K562 (cell line): ENCODE measurements around the gene KIF5A. TPM values are rescaled to one million over a fixed set of nuclear protein-coding genes. Genes with fewer than 3 reads are reported as not detected.

Source experiments
- ATAC-seq: fragments of 200-7000 bp; cut with Tn5 transposase; 3 replicates; pipeline ENCODE4 v1.9.1; 2020; ENCODE audit warnings: moderate library complexity
- BruUV-seq: library from RNA; stranded (reverse); fragments of 400-500 nt; replicated peaks from 2 replicates; lab custom pipeline; 2021; lab: Mats Ljungman, UMichigan
- CTCF ChIA-PET: fragments of 300-600 bp; formaldehyde crosslinking; extraction: SDS; loops from one replicate; lab custom pipeline; 2021; ENCODE audit warnings: low intra/inter-chr PET ratio; lab: Yijun Ruan, JAX
- POLR2A ChIA-PET: fragments of 300-600, 350-650 bp; sonication (Branson Sonifier 250); formaldehyde crosslinking; extraction: SDS; loops from one replicate; lab custom pipeline; 2021; ENCODE audit warnings: antibody characterized with exemption, inconsistent platforms; lab: Yijun Ruan, JAX
- DNase-seq, 4 experiments: peaks; one replicate each; pipeline versions ENCODE4 v3.0.0 to v3.0.0-alpha.2; 2011 to 2018; ENCODE audit warnings: low spot score in 3 of 4, mixed read lengths in 3 of 4; ENCODE audit errors: extremely low read depth in 1 of 4
- FAIRE-seq: peaks from 2 replicates; lab custom pipeline; 2011; peaks lifted over from hg19 to GRCh38; lab: Jason Lieb, UNC
- H2AFZ ChIP-seq: 2 replicates; pipeline ENCODE4 v1.6.0; 2011; ENCODE audit warnings: low read depth, low read length, control low read depth, inconsistent platforms
- H3K27ac ChIP-seq: fragments of 200-600 bp; 3 replicates; pipeline ENCODE4 v1.8.0; 2011; ENCODE audit warnings: low read depth, mild to moderate bottlenecking, control low read depth, inconsistent platforms, low read length, moderate library complexity, mixed read lengths; ENCODE audit errors: extremely low read depth
- H3K27me3 ChIP-seq, 2 experiments: fragments of 300-600 bp in 1 of 2; 2 replicates in 1 of 2; 3 replicates in 1 of 2; pipeline versions ENCODE4 v1.6.0 to v1.8.0; 2011; ENCODE audit warnings: inconsistent platforms in 2 of 2, low read length in 2 of 2, mild to moderate bottlenecking in 1 of 2, mixed read lengths in 1 of 2, moderate library complexity in 1 of 2; ENCODE audit not compliant: control insufficient read depth in 2 of 2, insufficient read depth in 2 of 2
- H3K36me3 ChIP-seq: fragments of 300-600 bp; 3 replicates; pipeline ENCODE4 v1.8.0; 2011; ENCODE audit warnings: mild to moderate bottlenecking, low read length, inconsistent platforms; ENCODE audit not compliant: control insufficient read depth, insufficient read depth
- H3K4me1 ChIP-seq, 2 experiments: fragments of 200-600 bp in 1 of 2; replicated peaks in 1 of 2; 2 replicates in 1 of 2; 3 replicates in 1 of 2; pipeline versions ENCODE4 v1.5.1 to v1.8.0; 2011; ENCODE audit warnings: inconsistent platforms in 2 of 2, low read length in 2 of 2, mild to moderate bottlenecking in 1 of 2, mixed read lengths in 1 of 2, moderate library complexity in 1 of 2; ENCODE audit not compliant: control insufficient read depth in 2 of 2, insufficient read depth in 2 of 2
- H3K4me2 ChIP-seq: 2 replicates; pipeline ENCODE4 v1.6.1; 2011; ENCODE audit warnings: low read length, control low read depth, inconsistent platforms, mixed read lengths; ENCODE audit not compliant: insufficient read depth
- H3K4me3 ChIP-seq: fragments of 200-600 bp; sonication (generic), shearing (Covaris generic); 2 replicates; pipeline ENCODE4 v1.5.1; 2016; ENCODE audit warnings: control low read depth, inconsistent platforms
- H3K79me2 ChIP-seq: fragments of 200-600 bp; 3 replicates; pipeline ENCODE4 v1.8.0; 2011; ENCODE audit warnings: low read length, inconsistent platforms; ENCODE audit not compliant: control insufficient read depth, insufficient read depth
- H3K9ac ChIP-seq, 2 experiments: 2 replicates each; pipeline versions ENCODE4 v1.6.0 to v1.6.1; 2011; ENCODE audit warnings: low read depth in 2 of 2, low read length in 2 of 2, control low read depth in 1 of 2, inconsistent platforms in 1 of 2, mild to moderate bottlenecking in 1 of 2, mixed read lengths in 1 of 2; ENCODE audit not compliant: insufficient read depth in 1 of 2
- H3K9me1 ChIP-seq: one replicate; pipeline ENCODE4 v1.6.0; 2011; ENCODE audit warnings: inconsistent platforms, mild to moderate bottlenecking, low read length, moderate library complexity; ENCODE audit not compliant: control insufficient read depth, insufficient read depth
- H3K9me3 ChIP-seq: replicated peaks from 2 replicates; pipeline ENCODE4 v1.5.1; 2011; ENCODE audit warnings: low read depth, low read length, inconsistent platforms; ENCODE audit not compliant: control insufficient read depth, insufficient read depth
- H4K20me1 ChIP-seq: replicated peaks from 2 replicates; pipeline ENCODE4 v1.6.1; 2011; ENCODE audit warnings: low read length, inconsistent platforms, mixed read lengths; ENCODE audit not compliant: control insufficient read depth, insufficient read depth
- ETS2 ChIP-seq: IDR thresholded peaks from 2 replicates; pipeline ENCODE4 v1.6.1; 2016; ENCODE audit warnings: borderline replicate concordance, missing genetic modification characterization, mild to moderate bottlenecking, moderate library complexity, missing compliant biosample characterization; ENCODE audit not compliant: poor library complexity, severe bottlenecking
- HINFP ChIP-seq: fragments of 450-650 bp; conservative IDR thresholded peaks from 2 replicates; pipeline ENCODE4 v1.6.1; 2016; ENCODE audit warnings: missing genetic modification characterization, low read depth, mild to moderate bottlenecking, control low read depth, missing compliant biosample characterization
- HNRNPH1 ChIP-seq: fragments of 200-400 bp; formaldehyde crosslinking; optimal IDR thresholded peaks from 2 replicates; pipeline ENCODE3; 2017; ENCODE audit warnings: low read depth, mild to moderate bottlenecking, low read length, moderate library complexity
- JUNB ChIP-seq: fragments of 450-650 bp; formaldehyde crosslinking; conservative IDR thresholded peaks from 2 replicates; pipeline ENCODE4 v1.4.0; 2020; ENCODE audit warnings: mild to moderate bottlenecking
- KAT8 ChIP-seq: fragments of 450-650 bp; IDR thresholded peaks from 2 replicates; pipeline ENCODE4 v1.6.1; 2016; ENCODE audit warnings: low read depth, mild to moderate bottlenecking
- MCM7 ChIP-seq, 2 experiments: fragments of 450-650 bp; IDR thresholded peaks; 2 replicates each; pipeline ENCODE4 v1.6.1; 2016 to 2018
- PHB2 ChIP-seq: fragments of 450-650 bp; IDR thresholded peaks from 2 replicates; pipeline ENCODE4 v1.6.1; 2017; ENCODE audit warnings: low read depth
- SAFB2 ChIP-seq: fragments of 200-400 bp; formaldehyde crosslinking; IDR thresholded peaks from 2 replicates; pipeline ENCODE4 v1.6.1; 2018; ENCODE audit warnings: borderline replicate concordance, low read length, low read depth, moderate library complexity; ENCODE audit not compliant: severe bottlenecking
- SETDB1 ChIP-seq: IDR thresholded peaks from one replicate; pipeline ENCODE4 v1.6.1; 2012; ENCODE audit warnings: low read length, control low read depth, inconsistent platforms
- SNIP1 ChIP-seq: fragments of 450-650 bp; IDR thresholded peaks from 2 replicates; pipeline ENCODE4 v1.7.1; 2017; ENCODE audit warnings: low read depth, mild to moderate bottlenecking
- SRF ChIP-seq, 2 experiments: fragments of 250-450, 450-650 bp in 1 of 2; sonication (Bioruptor Pico) in 1 of 2; sonication (generic) in 1 of 2; formaldehyde crosslinking; IDR thresholded peaks; 2 replicates each; pipeline versions ENCODE4 v1.5.0 to v1.5.1; 2020 to 2022; ENCODE audit warnings: mild to moderate bottlenecking in 1 of 2, missing genetic modification reagents in 1 of 2
- THRA ChIP-seq: fragments of 450-650 bp; IDR thresholded peaks from 2 replicates; pipeline ENCODE4 v1.6.1; 2017; ENCODE audit warnings: mild to moderate bottlenecking, moderate library complexity
- TOE1 ChIP-seq, 2 experiments: fragments of 450-650 bp in 1 of 2; sonication (generic) in 1 of 2; formaldehyde crosslinking in 1 of 2; IDR thresholded peaks; 2 replicates each; pipeline versions ENCODE4 v1.7.1 to v1.8.0; 2016 to 2022; ENCODE audit warnings: borderline replicate concordance in 2 of 2, mild to moderate bottlenecking in 2 of 2, antibody characterized with exemption in 1 of 2, inconsistent platforms in 1 of 2, low read depth in 1 of 2, missing genetic modification reagents in 1 of 2, moderate library complexity in 1 of 2
- TRIM24 ChIP-seq, 2 experiments: fragments of 450-650 bp; IDR thresholded peaks; 2 replicates each; pipeline ENCODE4 v1.6.1; 2016
- ZBED1 ChIP-seq: IDR thresholded peaks from 2 replicates; pipeline ENCODE4 v1.6.1; 2014
- ZNF507 ChIP-seq: conservative IDR thresholded peaks from 2 replicates; pipeline ENCODE4 v1.6.1; 2017; ENCODE audit warnings: missing genetic modification characterization, missing compliant biosample characterization
- ZNF707 ChIP-seq: fragments of 250-450 bp; sonication (Bioruptor Pico); conservative IDR thresholded peaks from 2 replicates; pipeline ENCODE4 v1.8.0; 2022; ENCODE audit warnings: inconsistent platforms, mild to moderate bottlenecking, moderate library complexity
- WGBS: fragments of 100-300 bp; shearing (Covaris generic); methylation state at CpG from one replicate; pipeline ENCODE4 v1.1.6; 2016; ENCODE audit warnings: low coverage, mixed read lengths; ENCODE audit not compliant: insufficient coverage; ENCODE audit errors: missing lambda C conversion rate; 5-methylcytosine and 5-hydroxymethylcytosine counted together
- in situ Hi-C: fragments of 300-500 bp; cut with MboI; formaldehyde crosslinking; loops from 4 replicates; pipeline ENCODE4 v1.15.0; 2018; ENCODE audit warnings: inconsistent platforms, mixed read lengths
- intact Hi-C: fragments of 100-400 bp; cut with micrococcal nuclease; formaldehyde crosslinking; loops from 2 replicates; pipeline ENCODE4 v1.14.2; 2022
- polyA plus RNA-seq, 8 experiments: library from polyadenylated mRNA; depleted of rRNA in 4 of 8; stranded (reverse) in 5 of 8; unstranded in 3 of 8; fragments of >200 nt; fragmentation: Nextera tagmentation in 2 of 8; fragmentation: Illumina TruSeq in 1 of 8; extraction: Ambion mirVana in 2 of 8; extraction: Trizol in 1 of 8; gene quantifications; 2 replicates each; pipeline versions ENCODE4 v1.2.1 to v1.2.3, GENCODE V29; 2011 to 2014; ENCODE audit warnings: inconsistent platforms in 1 of 8, missing spikeins in 1 of 8
- total RNA-seq, 7 experiments: library from RNA; depleted of rRNA in 6 of 7; stranded (reverse); fragments of >200 nt in 6 of 7; fragmentation: Illumina TruSeq in 2 of 7; extraction: Trizol in 2 of 7; gene quantifications; 2 replicates each; pipeline versions ENCODE4 v1.2.1 to v1.2.3, GENCODE V29; 2011 to 2021; ENCODE audit warnings: low replicate concordance in 1 of 7
- TF ChIP-seq, protein P1 (sequence below): fragments of 450-650 bp; formaldehyde crosslinking; IDR thresholded peaks from 2 replicates; pipeline ENCODE4 v1.4.0; 2020; ENCODE audit warnings: mild to moderate bottlenecking, mixed read lengths

The KIF5A gene
- total and polyA plus RNA-seq, 9 of the 15 experiments (the other 6 are each of a cell fraction or from before 2014, with no cell fraction given) = 3.4 to 17.7 (median 8.0) TPM

- peaks cover 42% of the 10 kb centered on the region; the same call in 2 of the 3 replicates for H3K36me3 ChIP-seq
- WGBS = 70% methylated on average over 4 of the region's 4 CpGs
- DNase-seq (no peak), FAIRE-seq (no peak), ATAC-seq (no peak)
- H3K27ac ChIP-seq = no peak overlapping the region
- no peaks in the 10 kb centered on the region for H4K20me1 ChIP-seq
- no TSS peak for BruUV-seq
- CTCF ChIA-PET = no interaction called here
- TF ChIP-seq ZNF507 (no peak), SRF (CRISPR knock-in tag; IDR thresholded peaks at IDR 0.05) (no peak), HINFP (tag) (no peak), SAFB2 (no peak), THRA (no peak), TOE1 (IDR thresholded peaks at IDR 0.05; ENCODE audit: borderline replicate concordance) (no peak), TOE1 (CRISPR knock-in tag; IDR thresholded peaks at IDR 0.05; ENCODE audit: borderline replicate concordance, low read depth) (no peak), TRIM24 (IDR thresholded peaks at IDR 0.05) (no peak), HNRNPH1 (no peak), SNIP1 (no peak), JUNB (CRISPR knock-in tag) (no peak), MCM7 (IDR thresholded peaks at IDR 0.05) (no peak), PHB2 (no peak), ZNF707 (no peak), KAT8 (no peak), ETS2 (tag) (no peak), ZBED1 (no peak), SETDB1 (no peak)
- TF ChIP-seq, protein P1, sequence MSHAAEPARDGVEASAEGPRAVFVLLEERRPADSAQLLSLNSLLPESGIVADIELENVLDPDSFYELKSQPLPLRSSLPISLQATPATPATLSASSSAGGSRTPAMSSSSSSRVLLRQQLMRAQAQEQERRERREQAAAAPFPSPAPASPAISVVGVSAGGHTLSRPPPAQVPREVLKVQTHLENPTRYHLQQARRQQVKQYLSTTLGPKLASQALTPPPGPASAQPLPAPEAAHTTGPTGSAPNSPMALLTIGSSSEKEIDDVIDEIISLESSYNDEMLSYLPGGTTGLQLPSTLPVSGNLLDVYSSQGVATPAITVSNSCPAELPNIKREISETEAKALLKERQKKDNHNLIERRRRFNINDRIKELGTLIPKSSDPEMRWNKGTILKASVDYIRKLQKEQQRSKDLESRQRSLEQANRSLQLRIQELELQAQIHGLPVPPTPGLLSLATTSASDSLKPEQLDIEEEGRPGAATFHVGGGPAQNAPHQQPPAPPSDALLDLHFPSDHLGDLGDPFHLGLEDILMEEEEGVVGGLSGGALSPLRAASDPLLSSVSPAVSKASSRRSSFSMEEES (CRISPR knock-in tag) = no peak
- H3K4me2 ChIP-seq = no peak overlapping the region
- intact Hi-C loops = no loop called here
- H3K27me3 ChIP-seq = no peaks in the 10 kb centered on the region
- no peak overlapping the region for H3K4me3 ChIP-seq
- in situ Hi-C loops = no loop called here
- no peaks in the 10 kb centered on the region for H3K9me1 ChIP-seq
- no peak overlapping the region for H2AFZ ChIP-seq
- peaks cover 22 to 23% of the 10 kb centered on the region in 2 experiments for H3K4me1 ChIP-seq
- H3K9ac ChIP-seq = peak overlapping the region in 1 of 2 experiments; percentile 22; a peak in 1 of 4 replicates
- peaks cover 27% of the 10 kb centered on the region for H3K79me2 ChIP-seq
- H3K9me3 ChIP-seq = no peaks in the 10 kb centered on the region
- POLR2A ChIA-PET = interaction anchor here (0.6 to 4.2 kb wide), 12 partner anchors 7 to 589 kb away, joined by 3 to 20 read pairs (median 4); partner anchors contain the start of genes DDIT3, OS9 and TSPAN31
Observed at GRCh38 chr12:57593187-57593586, 43.3 kb downstream of the KIF5A start.
